Kidney epithelial cell (primary cell): ENCODE data around the gene CTAGE1. TPM values are rescaled to one million over a fixed set of nuclear protein-coding genes. Genes with fewer than 3 reads are reported as not detected.

ENCODE experiments used
- DNase-seq: peaks from one replicate; pipeline ENCODE4 v3.0.0-alpha.2; 2010; ENCODE audit warnings: low read depth
- H3K27me3 ChIP-seq: 2 replicates; pipeline ENCODE4 v1.6.0; 2011; ENCODE audit warnings: low read length; ENCODE audit not compliant: control insufficient read depth, insufficient read depth
- H3K36me3 ChIP-seq: 2 replicates; pipeline ENCODE4 v1.5.1; 2011; ENCODE audit warnings: low read length; ENCODE audit not compliant: control insufficient read depth, insufficient read depth
- H3K4me3 ChIP-seq: 2 replicates; pipeline ENCODE4 v1.5.1; 2011; ENCODE audit warnings: low read depth, mild to moderate bottlenecking, control low read depth, low read length
- CTCF ChIP-seq: IDR thresholded peaks from 2 replicates; pipeline ENCODE4 v1.5.1; 2011; ENCODE audit warnings: mild to moderate bottlenecking, moderate library complexity, low read length, control low read depth, inconsistent platforms; ENCODE audit not compliant: insufficient read depth, poor library complexity, severe bottlenecking
- total RNA-seq: library from RNA; depleted of rRNA; stranded (reverse); fragments of >200 nt; gene quantifications from 2 replicates; pipeline ENCODE4 v1.2.3, GENCODE V29; 2015

The CTAGE1 gene
- total RNA-seq, 1 donor from 2014 or later, result not detected

DNA sequence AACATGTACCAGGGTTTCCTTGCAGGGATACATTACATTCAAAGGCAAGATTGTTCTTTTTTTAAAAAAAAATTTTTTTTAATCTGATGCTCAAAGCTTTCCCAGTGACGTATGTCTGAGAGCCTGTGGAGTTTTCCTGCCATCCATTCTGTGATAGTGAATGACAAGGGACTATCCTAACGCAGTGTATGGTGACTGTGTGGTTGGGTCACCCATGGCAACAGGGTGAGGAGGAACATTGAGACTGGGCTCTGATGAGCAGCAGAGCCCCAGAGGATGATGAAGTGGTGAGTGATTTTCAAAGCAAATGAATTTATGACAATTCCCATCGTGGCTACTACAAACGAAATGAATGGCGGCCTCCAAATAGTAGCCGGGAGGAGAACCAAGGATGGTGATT is 28.6 kb upstream of the CTAGE1 start:
- H3K36me3 ChIP-seq, result no peaks in the 10 kb centered on the region
- TF ChIP-seq CTCF, result no peak
- H3K4me3 ChIP-seq, result no peak overlapping the region
- no peak for DNase-seq
- H3K27me3 ChIP-seq, result no peaks in the 10 kb centered on the region

DNA sequence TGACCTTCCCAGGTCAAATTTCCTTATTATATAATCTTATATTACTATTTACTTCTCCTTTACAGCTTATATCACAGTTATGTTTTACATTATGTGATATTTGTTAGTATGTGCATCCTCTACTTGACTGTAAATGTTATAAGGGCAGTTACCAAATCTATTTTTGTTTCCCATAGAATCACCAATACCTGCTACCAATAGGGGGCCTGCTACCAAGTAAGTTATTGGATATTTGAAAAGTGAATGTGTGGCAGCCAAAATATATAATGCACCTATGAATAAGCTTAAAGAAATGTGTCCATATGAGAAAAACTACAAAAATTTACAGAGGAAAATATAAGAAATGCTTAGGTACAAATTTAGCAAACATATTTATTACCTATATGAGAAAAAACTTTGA is 23.9 kb upstream of the CTAGE1 start:
- Histone ChIP-seq H3K36me3 (no peaks in the 10 kb centered on the region), H3K4me3 (no peak overlapping the region), H3K27me3 (no peaks in the 10 kb centered on the region)
- no peak for DNase-seq
- TF ChIP-seq CTCF, result no peak

GRCh38 chr18:22439447-22439846 is 21.7 kb upstream of the CTAGE1 start:
- no peak for DNase-seq
- Histone ChIP-seq H3K36me3 (no peaks in the 10 kb centered on the region), H3K4me3 (no peak overlapping the region), H3K27me3 (no peaks in the 10 kb centered on the region)
- TF ChIP-seq CTCF, result no peak

DNA sequence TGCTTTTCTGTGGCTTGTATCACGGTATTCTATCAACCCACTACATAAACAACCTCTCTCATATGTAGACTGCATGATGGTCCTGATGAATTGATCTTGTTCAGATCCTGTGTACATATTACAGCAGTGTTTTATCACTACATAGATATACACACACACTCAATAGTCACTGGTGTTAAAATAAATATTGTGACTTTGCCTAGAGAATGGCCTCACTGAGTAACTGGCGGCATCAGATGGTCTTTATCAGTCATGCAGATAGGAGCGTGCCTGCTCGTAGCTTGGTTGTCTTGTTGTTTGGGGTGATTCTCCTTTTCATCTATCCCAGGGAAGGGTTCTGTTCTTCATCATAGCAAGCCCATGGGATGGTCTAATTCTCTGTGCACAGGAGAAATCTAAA is 18.4 kb upstream of the CTAGE1 start:
- Histone ChIP-seq H3K4me3 (no peak overlapping the region), H3K27me3 (no peaks in the 10 kb centered on the region), H3K36me3 (no peaks in the 10 kb centered on the region)
- TF ChIP-seq CTCF, result no peak
- DNase-seq, result no peak

DNA sequence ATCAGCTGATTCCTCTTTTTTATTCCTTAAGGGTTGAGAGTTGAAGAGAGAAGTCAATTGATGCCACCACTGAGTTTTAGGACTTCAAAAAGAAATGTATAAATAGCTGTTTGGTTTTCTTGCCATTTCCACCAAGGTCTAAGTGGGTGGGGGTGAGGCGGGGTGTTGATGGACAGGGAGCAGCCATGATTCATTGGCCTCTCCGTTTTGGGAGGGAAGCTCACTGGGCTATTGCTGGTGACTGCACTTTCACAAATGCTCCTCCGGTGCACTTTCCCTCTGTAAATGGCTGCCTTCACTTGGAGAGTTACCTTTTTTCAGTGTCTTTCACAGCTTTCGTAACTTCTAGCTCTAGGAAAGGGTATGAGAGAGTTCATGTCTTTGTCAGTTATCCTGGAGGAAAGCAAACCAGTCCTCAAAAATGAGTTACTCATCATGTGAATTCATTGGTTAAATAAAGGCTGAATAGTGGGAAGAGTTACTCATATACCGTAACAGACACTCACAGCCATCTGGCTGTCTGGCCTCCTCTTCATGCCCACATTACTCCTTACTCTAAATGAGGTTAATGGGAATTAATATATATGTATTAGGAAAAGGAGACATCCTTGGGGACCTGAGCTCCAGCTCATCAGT is 17.4 kb upstream of the CTAGE1 start:
- peak; percentile 44 for DNase-seq
- no peak for TF ChIP-seq CTCF
- H3K27me3 ChIP-seq, result no peaks in the 10 kb centered on the region
- H3K36me3 ChIP-seq, result no peaks in the 10 kb centered on the region
- H3K4me3 ChIP-seq, result no peak overlapping the region

- H3K27me3 ChIP-seq, result no peaks in the 10 kb centered on the region
- no peak for TF ChIP-seq CTCF
- no peaks in the 10 kb centered on the region for H3K36me3 ChIP-seq
- DNase-seq, result no peak
- H3K4me3 ChIP-seq, result no peak overlapping the region
Measured at GRCh38 chr18:22433956-22434355, 16.2 kb upstream of the CTAGE1 start.
